HG03108 (cell line): Measurements from ENCODE around the gene RAB1B.
A peak's percentile ranks its signal among the peaks of the same experiment; 100 is the strongest.
"Not testable (repeated sequence)": the region's sequence is repeated elsewhere in the genome, so short reads cannot be mapped to it uniquely, and the experiment has no call there.

Experiments
- ATAC-seq: cut with Tn5 transposase; IDR thresholded peaks from one replicate; pipeline ENCODE4 v1.9.1; 2021; ENCODE audit warnings: moderate library complexity; ENCODE audit not compliant: unreplicated experiment

Gene RAB1B

DNA sequence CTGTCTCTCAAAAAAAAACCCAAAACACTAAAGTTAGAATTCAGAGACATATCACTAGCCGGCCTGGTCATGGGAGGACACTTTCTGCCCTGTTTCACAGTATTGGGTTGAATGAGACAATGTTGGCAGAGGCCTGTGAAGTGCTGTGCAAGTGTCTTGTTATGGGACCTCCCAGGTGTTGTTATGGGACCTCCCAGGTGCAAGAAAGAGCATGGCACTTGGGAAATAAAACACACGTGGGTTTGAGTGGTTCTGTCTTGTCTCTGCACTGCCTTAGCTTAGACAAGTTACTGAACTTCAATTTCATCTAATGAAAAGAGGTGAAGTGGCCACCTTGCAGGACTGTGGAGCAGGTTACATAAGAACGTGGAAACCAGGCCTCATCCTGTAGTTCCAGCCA, 28.9 kb upstream of the RAB1B start:
- ATAC-seq: no peak

DNA sequence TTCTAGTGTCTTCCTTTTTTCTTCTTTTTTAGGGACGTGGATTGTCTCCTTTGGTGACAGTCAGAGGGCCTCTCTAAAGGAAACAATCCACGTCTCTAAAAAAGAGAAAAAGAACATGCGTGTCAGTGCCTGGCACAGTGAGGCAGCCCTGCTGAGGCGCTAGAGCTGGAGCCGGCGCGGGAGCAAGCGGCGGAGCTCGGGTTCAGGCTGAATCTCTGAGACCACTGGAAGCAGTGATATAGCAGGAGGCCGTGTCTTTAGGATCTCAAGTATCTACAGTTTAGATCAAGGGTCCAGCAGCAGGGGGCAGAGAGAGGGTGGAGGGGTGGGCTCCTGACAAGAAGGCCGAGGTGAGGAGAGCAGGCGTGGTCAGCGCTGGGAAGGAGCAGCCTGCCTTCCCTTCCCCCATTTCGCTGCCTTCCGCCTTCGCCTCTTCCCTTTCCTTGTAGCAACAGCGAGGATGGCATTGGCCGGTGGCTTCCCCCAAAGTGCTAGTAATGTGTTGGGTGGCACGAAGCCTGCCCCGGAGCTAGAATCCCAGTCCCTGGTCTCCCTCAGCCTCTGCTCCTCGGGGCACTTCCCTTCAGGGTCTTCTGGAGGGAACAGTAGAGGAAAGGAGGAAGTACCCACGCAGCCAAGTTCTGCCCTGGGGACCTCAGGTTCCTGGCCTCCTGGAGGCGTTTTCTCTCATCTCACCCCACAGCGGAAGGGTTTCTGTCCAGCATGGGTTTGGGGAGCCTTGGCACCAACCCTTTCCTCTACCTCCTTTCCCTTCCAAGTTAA, 28.2 kb upstream of the RAB1B start:
- ATAC-seq: no peak

DNA sequence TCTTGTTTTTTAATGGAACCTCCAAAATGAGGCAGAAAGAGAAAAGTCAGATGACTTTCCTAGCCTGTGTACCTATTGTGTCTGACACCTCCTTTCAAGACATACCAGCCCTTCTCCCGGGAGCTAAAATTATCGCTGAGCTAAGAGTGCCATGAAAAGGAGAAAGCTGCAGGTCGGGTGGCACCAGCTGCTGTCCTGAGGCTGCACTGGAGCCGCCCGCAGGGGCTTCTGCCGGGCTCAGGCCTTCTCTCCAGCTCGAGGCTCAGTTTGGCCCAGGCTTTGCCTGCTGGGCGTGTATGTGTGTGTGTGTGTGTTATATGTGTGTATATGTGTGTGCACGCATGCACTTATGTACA, 27.7 kb upstream of the RAB1B start:
- no peak for ATAC-seq

DNA sequence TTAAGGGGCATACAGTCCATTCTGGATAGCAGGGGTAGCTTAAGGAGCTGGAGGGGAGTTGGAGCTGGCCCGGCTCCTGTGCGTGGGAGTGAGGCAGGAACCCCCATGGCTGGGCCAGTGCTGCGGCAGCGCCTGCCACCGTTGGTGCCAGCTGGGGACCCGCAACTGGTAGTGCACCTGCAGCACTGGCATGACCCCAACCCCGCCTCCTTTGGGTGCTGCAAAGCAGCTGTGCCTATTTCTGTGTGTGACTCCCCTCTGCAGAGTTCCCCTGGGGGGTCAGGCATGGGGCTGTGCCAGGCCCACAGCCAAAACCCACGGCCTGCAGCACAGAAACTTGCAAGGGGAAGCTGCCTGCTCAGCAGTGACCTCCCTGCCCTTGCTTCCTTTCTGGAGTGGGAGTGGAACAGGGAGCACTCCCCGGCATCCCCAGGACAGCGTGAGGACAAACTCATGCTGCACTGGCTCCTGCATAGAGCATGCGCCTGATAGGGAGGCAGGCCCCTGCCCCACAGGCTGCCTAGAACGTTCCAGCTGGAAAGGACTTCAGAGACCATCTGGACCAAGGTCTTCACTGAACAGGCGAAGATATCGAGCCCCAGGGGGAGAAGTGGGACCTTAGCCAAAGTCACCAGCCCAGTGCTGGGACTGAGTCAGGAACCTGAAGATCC, 26.2 kb upstream of the RAB1B start:
- ATAC-seq: no peak

DNA sequence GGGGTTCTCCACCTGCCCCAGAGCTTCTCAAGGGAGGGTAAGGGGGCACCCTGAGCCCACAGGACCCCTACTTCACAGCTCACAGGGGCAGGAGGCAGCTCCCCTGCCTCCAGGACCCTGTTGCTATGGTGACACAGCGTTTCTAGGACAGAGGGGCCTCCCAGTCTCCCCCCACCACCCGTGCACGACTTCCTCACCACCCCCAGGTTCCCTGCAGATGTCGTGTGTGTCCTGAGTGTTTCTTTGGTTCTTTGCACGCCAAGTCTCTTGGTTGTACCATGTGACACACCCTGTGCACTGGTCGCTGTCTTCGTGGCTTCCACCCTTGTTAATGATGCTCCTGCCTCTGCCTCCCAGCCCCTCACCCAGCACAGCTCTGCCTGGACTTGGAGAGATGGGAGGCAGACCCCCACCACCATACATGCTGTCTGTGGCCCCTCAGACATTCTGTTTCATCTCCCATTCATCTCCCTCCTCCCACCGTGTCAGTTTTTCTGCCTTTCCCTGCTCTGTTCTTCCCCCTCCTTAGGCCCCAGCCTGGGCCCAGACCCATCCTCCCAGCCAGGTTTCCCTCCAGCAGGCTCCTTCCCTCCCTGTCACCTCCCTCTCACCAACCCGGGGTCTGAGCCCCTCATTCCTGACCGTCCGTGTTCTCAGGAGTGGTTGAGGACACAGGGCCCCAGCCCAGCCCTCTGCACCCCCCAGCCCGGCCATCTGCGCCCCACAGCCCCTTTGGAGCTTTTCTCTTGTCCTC, 24.5 kb upstream of the RAB1B start:
- ATAC-seq: no peak

DNA sequence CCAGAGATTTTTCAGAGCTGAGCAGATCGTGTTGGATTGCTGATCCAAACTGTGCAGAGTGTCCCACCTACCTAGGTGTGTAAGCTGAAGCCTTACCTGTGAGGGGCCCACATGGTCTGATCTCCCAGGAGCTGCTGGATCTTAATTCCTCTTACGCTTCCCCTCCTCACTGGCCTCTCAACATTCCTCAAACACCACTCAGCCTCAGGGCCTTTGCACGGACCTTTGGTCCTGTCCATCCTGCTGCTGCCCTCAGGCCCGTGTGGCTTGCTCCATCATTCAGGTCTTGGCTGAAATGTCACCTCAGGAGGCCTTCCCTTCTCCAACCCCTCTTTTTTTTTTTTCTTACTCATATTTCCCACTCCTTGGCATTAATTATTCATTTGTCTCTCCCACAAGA, 21.1 kb upstream of the RAB1B start:
- no peak for ATAC-seq

DNA sequence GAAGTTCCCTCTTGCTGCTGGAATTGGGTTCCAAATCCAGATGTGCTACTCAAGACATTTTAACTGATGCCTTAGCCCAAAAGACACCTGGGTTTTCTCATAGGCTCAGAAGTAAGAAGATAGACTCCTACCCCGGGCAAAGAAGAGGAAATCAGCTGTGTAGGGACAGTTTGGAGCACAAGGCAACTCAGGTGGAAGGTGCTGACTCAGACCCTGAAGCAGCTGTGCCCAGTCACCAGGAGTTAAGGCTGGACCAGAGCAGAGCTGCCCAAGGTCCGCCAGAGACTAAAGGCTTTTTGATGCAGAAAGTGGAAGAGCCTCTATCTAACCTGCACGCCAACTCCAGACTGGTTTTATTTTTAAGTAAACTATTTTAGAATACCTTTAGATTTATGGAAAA, 20.6 kb upstream of the RAB1B start:
- ATAC-seq: no peak

DNA sequence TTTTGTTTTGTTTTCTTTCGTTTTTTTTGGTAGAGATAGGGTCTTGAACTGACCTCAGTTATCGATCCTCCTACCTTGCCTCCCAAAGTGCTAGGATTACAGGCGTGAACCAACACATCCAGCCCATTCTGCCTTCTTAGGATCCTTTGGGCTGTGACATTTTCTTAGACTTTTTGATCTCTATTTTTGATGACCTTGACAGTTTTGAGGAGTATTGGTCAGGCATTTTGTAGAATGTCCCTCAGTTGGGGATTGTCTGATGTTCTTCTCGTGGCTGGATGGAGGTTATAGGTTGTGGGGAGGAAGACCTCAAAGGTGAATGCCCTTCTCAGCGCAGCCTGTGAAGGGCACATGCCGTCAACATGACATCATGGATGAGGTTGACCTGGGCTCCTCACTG, 19.5 kb upstream of the RAB1B start:
- no peak for ATAC-seq

DNA sequence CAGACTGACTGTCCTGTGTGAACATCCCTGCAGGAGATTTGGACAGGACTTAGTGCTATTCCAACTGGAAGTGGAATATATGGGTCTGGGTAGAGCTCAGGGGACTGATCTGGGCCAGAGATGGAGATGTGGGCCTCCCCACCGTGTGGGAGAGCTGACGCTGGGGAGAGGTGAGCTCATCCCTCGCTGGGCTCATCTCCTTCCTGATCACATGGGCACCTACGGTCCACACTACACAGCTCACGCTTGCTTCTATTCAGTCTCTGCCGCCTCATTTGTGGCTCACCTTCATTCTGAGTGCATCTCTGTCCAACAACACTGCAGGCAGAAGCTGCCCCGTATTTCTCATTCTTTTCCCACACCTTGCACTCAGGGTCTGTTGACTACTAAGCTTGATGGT, 16.6 kb upstream of the RAB1B start:
- no peak for ATAC-seq

DNA sequence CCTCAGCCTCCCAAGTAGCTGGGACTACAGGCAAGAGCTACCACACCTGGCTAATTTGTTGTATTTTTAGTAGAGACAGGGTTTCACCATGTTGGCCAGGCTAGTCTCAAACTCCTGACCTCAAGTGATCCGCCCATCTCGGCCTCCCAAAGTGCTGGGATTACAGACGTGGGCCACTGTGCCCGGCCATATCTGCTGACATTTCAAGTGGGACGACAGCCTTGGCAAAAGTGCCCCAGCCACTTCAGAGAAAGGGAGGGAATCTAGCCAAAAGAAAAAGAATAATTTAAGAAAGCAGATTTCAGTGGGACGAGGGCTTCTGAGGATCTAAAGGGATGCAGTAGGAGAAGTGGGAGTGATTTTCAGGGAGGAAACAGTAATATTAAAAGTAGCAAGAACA, 15.4 kb upstream of the RAB1B start:
- not testable (repeated sequence) for ATAC-seq

DNA sequence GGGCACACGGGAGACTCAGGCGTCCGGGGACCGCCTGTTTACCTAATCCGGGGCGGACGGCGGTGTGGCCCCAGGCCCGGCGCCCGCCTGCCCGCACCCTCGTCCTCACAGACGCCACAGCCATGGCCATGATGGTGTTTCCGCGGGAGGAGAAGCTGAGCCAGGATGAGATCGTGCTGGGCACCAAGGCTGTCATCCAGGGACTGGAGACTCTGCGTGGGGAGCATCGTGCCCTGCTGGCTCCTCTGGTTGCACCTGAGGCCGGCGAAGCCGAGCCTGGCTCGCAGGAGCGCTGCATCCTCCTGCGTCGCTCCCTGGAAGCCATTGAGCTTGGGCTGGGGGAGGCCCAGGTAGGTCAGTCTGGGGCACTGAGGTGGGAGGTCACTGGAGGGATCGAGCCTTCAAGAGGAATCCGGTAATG, 10.0 kb upstream of the RAB1B start:
- peak; percentile 1 for ATAC-seq

DNA sequence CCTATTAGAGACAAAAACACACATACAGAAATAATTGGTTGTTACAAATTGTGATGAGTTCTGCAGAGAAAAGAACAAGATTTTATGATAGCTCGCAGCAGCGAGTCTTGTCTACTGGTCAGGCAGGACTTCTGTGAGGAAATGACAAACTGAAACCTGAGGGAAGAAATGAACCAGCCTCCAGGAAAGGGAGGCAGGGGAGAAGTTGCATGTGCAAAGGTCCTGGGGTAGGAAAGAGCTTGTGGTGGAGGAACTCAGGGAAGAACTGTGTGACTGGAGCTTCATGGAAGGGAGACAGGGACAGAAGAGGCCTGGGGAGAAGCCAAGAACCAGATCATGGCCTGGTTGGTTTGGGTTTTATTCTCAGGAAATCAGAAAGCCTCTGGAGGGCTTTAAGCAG, 9.2 kb upstream of the RAB1B start:
- no peak for ATAC-seq

DNA sequence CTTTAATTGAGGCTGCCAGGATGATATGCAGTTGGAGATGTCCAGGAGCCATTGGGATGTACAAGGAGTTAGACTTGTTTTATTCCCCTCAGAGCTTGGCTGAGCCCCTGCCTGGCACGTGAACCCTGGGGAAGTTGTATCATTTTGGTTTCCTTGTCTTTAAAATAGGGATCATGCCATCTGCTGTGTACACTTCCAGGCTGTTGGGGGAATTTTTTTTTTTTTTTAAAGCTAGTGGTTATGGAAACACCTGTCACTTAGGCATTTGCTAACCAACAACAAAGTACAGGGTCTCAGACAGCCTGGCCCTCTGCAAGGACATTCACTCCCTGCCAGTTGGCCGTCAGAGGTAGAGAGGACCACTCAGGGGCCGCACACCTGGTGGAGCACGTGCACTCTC, 8.5 kb upstream of the RAB1B start:
- ATAC-seq: no peak

DNA sequence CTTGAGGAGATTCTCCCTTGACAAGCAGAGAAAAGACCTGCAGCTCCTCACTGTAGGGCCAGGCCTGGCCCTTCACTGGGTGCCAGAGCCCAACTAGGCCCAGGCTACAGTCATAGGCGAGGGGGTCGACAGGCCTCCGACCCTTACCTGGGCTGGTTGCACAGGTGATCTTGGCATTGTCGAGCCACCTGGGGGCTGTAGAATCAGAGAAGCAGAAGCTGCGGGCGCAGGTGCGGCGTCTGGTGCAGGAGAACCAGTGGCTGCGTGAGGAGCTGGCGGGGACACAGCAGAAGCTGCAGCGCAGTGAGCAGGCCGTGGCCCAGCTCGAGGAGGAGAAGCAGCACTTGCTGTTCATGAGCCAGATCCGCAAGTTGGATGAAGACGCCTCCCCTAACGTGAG, 6.9 kb upstream of the RAB1B start:
- ATAC-seq: no peak

DNA sequence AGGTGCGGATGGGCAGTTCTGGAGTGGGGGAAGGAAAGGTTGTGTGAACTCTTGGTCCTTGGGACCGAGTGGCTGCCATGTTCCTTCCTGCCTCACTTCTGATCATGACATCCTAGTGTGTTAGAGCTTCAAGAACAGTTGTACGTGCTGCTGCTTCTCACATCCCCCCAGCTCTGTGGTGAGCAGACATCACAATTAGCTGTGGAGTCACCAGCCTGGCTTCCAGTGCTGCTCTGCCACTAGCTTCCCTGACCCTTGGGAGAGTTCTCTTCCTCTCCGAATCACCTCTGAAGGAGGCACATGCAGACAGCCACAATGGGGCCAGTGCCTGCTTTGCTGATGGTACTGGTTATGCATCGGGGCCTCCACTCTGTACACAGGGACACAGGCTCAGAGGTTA, 6.2 kb upstream of the RAB1B start:
- no peak for ATAC-seq

DNA sequence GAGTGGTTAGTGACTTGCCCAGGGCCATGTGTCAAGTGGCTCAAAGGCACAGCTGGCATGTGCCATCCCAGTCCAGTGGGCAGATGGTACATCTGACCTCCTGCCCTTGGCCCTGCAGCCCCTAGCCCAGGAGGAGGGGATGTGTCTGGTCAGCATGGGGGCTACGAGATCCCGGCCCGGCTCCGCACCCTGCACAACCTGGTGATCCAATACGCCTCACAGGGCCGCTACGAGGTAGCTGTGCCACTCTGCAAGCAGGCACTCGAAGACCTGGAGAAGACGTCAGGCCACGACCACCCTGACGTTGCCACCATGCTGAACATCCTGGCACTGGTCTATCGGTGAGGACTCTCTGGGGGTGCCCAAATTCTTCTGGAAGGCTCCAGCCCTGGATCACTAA, 5.7 kb upstream of the RAB1B start:
- no peak for ATAC-seq

DNA sequence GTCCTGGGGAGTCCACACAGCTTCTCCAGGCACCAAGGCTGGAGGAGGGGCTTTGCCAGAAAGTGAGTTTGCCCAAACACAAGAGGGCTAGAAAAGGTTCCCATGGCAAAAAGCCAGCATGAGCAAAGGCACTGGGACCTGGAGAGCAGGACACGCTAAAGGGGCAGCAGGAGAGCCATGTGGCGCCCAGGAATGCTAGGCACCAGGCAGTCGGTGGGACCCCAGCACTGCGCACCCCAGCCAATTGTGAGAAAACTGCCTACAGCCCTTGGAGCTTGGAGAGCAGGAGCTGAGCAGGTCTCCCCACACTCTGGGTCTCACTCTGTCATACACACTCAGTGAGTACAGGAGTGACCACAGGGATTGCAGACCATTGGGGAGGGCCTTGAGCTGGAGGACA, 5.2 kb upstream of the RAB1B start:
- ATAC-seq: no peak

DNA sequence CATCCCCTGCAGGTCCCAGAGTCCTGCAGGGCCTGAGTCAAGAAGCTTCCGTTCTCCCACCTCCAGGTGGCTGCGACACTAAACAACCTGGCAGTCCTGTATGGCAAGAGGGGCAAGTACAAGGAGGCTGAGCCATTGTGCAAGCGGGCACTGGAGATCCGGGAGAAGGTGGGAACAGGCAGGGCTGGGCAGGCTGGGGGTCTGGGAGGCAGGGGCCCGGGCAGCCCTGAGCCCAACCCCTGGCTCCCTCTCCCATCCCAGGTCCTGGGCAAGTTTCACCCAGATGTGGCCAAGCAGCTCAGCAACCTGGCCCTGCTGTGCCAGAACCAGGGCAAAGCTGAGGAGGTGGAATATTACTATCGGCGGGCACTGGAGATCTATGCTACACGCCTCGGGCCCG, 4.7 kb upstream of the RAB1B start:
- ATAC-seq: no peak

DNA sequence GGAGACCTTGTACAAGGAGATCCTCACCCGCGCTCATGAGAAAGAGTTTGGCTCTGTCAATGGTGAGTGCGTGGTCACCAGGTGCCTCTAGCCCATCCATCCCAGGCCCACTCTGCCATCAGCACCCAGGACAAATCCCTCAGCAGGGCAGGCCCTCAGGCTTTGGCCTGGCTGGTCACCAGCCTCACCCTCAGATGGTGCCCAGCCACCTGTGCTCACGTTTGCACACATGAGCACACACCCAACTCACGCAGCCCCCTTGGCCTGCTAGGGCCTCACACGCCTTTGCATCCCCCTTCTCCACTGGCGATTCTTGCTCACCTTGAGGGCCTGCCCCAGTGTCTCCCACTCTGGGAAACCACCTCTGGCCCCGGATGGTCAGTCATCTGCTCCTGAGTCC, 4.1 kb upstream of the RAB1B start:
- ATAC-seq: no peak

DNA sequence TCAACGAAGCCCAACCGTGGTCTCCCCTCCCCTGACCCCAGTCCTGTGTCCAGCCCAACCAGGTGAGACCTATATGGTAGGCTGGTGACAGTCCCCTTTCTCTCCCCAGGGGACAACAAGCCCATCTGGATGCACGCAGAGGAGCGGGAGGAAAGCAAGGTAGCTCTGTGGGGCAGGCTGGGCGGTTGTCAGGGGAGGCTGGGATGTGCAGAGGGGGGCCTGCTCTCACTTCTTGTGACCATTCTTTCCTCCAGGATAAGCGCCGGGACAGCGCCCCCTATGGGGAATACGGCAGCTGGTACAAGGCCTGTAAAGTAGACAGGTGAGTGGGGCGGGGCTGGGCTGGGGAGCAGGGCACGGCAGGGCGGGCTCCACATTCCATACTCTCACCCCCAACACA, 3.5 kb upstream of the RAB1B start:
- ATAC-seq: no peak

DNA sequence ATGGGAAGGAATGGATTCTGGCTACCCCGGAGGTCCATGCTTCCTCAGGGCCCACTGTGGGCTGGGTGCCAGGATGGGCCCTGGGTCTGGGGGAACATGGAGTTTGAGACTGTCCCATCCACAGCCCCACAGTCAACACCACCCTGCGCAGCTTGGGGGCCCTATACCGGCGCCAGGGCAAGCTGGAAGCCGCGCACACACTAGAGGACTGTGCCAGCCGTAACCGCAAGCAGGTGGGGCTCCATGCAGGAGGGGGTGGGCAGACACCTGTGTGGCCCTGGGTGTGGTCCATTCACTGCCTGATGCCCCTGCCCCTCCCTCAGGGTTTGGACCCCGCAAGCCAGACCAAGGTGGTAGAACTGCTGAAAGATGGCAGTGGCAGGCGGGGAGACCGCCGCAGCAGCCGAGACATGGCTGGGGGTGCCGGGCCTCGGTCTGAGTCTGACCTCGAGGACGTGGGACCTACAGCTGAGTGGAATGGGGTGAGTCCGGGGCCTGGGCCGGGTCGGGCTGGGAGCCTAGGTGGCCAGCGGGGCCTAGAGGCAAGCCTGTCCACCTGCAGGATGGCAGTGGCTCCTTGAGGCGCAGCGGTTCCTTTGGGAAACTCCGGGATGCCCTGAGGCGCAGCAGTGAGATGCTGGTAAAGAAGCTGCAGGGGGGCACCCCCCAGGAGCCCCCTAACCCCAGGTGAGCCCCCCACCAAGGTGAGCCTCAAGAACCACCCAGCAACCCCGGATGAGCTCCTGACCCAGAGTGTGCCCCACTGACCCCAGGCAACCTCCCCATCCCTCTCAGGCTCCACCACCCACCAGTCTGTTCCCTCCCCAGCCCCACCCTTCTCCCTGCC, 2.7 kb upstream of the RAB1B start:
- ATAC-seq: no peak
